K562 (cell line): ENCODE data around the gene PRKD2.

ENCODE experiments used
- CBX1 ChIP-seq: sonication (generic); IDR thresholded peaks from 2 replicates; pipeline ENCODE4 v1.6.1; 2016; ENCODE audit warnings: antibody characterized with exemption, low read depth, mild to moderate bottlenecking
- GATA2 ChIP-seq: sonication (generic); formaldehyde crosslinking; IDR thresholded peaks from 2 replicates; pipeline ENCODE4 v1.4.0; 2020; ENCODE audit warnings: mild to moderate bottlenecking, missing genetic modification reagents
- HCFC1 ChIP-seq: IDR thresholded peaks from 2 replicates; pipeline ENCODE4 v1.6.1; 2012; ENCODE audit warnings: low read depth, low read length, improper control_type of control experiment
- MTA3 ChIP-seq: fragments of 450-650 bp; formaldehyde crosslinking; IDR thresholded peaks from 2 replicates; pipeline ENCODE4 v1.6.1; 2017; ENCODE audit warnings: mild to moderate bottlenecking, borderline replicate concordance
- MYC ChIP-seq, 2 experiments: fragments of 250-450 bp in 1 of 2; sonication (Bioruptor Pico) in 1 of 2; IDR thresholded peaks; 2 replicates each; pipeline versions ENCODE4 v1.5.1 to v1.6.1; 2012 to 2021; ENCODE audit warnings: low read depth in 2 of 2, borderline replicate concordance in 1 of 2, improper control_type of control experiment in 1 of 2, low read length in 1 of 2, mild to moderate bottlenecking in 1 of 2, moderate library complexity in 1 of 2
- RBBP5 ChIP-seq: fragments of 200-600 bp; sonication (generic); IDR thresholded peaks from 2 replicates; pipeline ENCODE4 v1.6.1; 2012; ENCODE audit warnings: borderline replicate concordance, mild to moderate bottlenecking, low read length, control low read depth, inconsistent platforms; ENCODE audit not compliant: insufficient read depth, poor library complexity, severe bottlenecking
- SRSF7 ChIP-seq: fragments of 200-400 bp; formaldehyde crosslinking; optimal IDR thresholded peaks from 2 replicates; pipeline ENCODE3; 2017; ENCODE audit warnings: mild to moderate bottlenecking, low read depth, low read length
- ZNF253 ChIP-seq: fragments of 250-450 bp; sonication (Bioruptor Pico); conservative IDR thresholded peaks from 2 replicates; pipeline ENCODE4 v1.6.1; 2021; ENCODE audit warnings: mild to moderate bottlenecking
- ZNF780A ChIP-seq: fragments of 250-450 bp; sonication (Bioruptor Pico); IDR thresholded peaks from 2 replicates; pipeline ENCODE4 v1.5.0; 2021; ENCODE audit warnings: mild to moderate bottlenecking
- TF ChIP-seq, protein P1 (sequence below): sonication (generic); formaldehyde crosslinking; IDR thresholded peaks from 2 replicates; pipeline ENCODE4 v1.9.0; 2022; ENCODE audit warnings: mild to moderate bottlenecking, missing genetic modification reagents
- TF ChIP-seq, protein P2 (sequence below), 3 experiments: IDR thresholded peaks in 2 of 3; conservative IDR thresholded peaks in 1 of 3; 2 replicates each; pipeline ENCODE4 v1.5.1; 2011 to 2012; ENCODE audit warnings: low read length in 3 of 3, mild to moderate bottlenecking in 3 of 3, control low read depth in 2 of 3, improper control_type of control experiment in 1 of 3, inconsistent platforms in 1 of 3, low read depth in 1 of 3, mixed read lengths in 1 of 3, moderate library complexity in 1 of 3; ENCODE audit not compliant: insufficient read depth in 2 of 3

DNA sequence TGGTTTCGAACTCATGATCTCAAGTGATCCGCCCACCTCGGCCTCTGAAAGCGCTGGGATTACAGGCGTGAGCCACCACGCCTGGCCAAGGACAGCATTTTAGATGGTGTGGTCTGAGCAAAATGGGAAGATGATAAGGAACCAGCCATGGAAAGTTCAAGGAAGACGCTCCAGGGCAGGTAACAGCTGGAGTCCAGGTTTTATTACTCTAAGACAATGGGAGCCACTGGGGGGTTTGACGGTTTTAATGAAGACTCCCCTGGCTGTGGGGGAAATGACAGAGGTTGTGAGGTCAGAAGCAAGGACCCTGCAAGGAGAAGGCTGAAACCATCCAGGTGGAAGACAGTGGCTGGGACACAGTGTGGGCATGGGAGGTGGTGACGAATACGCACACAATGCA is 20.9 kb downstream of the PRKD2 start:
- TF ChIP-seq MYC (IDR thresholded peaks at IDR 0.05; ENCODE audit: low read depth, low read length) (no peak), MYC (CRISPR knock-in tag; IDR thresholded peaks at IDR 0.05; ENCODE audit: borderline replicate concordance, low read depth) (no peak), HCFC1 (no peak), GATA2 (CRISPR knock-in tag) (no peak), SRSF7 (no peak), MTA3 (no peak), ZNF253 (no peak), CBX1 (no peak), RBBP5 (no peak), ZNF780A (no peak)
- TF ChIP-seq, protein P1, sequence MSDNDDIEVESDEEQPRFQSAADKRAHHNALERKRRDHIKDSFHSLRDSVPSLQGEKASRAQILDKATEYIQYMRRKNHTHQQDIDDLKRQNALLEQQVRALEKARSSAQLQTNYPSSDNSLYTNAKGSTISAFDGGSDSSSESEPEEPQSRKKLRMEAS (CRISPR knock-in tag): no peak
- TF ChIP-seq, protein P2, sequence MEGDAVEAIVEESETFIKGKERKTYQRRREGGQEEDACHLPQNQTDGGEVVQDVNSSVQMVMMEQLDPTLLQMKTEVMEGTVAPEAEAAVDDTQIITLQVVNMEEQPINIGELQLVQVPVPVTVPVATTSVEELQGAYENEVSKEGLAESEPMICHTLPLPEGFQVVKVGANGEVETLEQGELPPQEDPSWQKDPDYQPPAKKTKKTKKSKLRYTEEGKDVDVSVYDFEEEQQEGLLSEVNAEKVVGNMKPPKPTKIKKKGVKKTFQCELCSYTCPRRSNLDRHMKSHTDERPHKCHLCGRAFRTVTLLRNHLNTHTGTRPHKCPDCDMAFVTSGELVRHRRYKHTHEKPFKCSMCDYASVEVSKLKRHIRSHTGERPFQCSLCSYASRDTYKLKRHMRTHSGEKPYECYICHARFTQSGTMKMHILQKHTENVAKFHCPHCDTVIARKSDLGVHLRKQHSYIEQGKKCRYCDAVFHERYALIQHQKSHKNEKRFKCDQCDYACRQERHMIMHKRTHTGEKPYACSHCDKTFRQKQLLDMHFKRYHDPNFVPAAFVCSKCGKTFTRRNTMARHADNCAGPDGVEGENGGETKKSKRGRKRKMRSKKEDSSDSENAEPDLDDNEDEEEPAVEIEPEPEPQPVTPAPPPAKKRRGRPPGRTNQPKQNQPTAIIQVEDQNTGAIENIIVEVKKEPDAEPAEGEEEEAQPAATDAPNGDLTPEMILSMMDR (IDR thresholded peaks at IDR 0.05 in 2 of 3, conservative IDR thresholded peaks at IDR 0.05 in 1 of 3; ENCODE audit: insufficient read depth in 2 of 3, low read depth in 1 of 3, low read length in 3 of 3): no peak
